Activated gamma-delta T cell (primary cell): ENCODE measurements around the gene TIMM44.
A peak's percentile ranks its signal among the peaks of the same experiment; 100 is the strongest.
"Not testable (repeated sequence)": the region's sequence is repeated elsewhere in the genome, so short reads cannot be mapped to it uniquely, and the experiment has no call there.

ENCODE experiments used
- DNase-seq: peaks from one replicate; lab custom pipeline; 2025; lab: John Stamatoyannopoulos, UW

The TIMM44 gene

DNA sequence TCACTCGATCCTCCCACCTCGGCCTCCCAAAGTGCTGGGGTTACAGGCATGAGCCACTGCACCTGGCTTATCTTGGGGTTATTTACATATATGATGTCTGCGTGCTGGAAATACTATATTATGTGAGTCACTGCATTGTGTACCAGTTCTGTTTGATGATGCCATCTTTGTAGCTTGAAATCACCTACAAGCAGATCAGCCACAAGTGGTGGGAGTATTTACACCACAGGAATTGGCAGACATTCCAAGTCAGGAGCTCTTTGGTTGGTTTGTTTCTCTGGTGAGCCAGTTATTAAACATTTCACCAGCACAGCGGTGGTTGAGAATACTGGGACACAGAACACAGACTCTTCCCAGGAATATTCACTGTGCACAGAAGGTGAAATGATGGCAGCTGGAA lies 4.5 kb upstream of the TIMM44 start:
- no peak for DNase-seq

- DNase-seq: no peak
Measured at GRCh38 chr19:7944177-7944761, 803 bp upstream of the TIMM44 start.

GRCh38 chr19:7942981-7943443 lies 454 bp downstream of the TIMM44 start:
- DNase-seq: no peak

DNA sequence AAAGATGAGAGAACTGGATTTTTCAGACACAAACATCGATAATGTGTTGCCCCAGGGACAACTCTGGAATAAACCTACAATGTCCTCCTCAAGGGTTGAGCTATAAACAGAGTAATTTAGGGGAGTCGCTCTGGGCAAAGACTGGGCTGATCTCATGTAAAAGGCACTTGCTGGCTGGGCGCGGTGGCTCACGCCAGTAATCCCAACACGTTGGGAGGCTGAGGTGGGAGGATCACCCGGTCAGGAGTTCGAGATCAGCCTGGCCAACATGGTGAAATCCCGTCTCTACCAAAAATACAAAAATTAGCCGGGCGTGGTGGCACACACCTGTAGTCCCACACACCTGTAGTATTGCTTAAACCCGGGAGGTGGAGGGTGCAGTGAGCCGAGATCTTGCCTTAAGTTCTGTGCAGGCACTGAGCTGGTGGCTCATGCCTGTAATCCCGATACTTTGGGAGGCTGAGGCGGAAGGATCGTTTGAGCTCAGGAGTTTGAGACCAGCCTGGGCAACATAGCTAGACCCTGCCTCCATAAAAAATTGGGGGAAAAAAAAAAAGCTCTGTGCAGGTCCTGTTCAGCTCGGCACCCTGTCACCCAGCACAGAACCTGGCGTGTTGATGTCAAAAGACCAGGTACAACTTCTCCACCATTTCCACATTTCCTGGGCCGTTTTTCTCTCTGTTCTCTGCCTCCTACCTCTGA lies 1.4 kb downstream of the TIMM44 start:
- no peak for DNase-seq

GRCh38 chr19:7940841-7941240 lies 2.6 kb downstream of the TIMM44 start:
- no peak for DNase-seq

GRCh38 chr19:7934766-7935165 lies 8.7 kb downstream of the TIMM44 start:
- DNase-seq: no peak

DNA sequence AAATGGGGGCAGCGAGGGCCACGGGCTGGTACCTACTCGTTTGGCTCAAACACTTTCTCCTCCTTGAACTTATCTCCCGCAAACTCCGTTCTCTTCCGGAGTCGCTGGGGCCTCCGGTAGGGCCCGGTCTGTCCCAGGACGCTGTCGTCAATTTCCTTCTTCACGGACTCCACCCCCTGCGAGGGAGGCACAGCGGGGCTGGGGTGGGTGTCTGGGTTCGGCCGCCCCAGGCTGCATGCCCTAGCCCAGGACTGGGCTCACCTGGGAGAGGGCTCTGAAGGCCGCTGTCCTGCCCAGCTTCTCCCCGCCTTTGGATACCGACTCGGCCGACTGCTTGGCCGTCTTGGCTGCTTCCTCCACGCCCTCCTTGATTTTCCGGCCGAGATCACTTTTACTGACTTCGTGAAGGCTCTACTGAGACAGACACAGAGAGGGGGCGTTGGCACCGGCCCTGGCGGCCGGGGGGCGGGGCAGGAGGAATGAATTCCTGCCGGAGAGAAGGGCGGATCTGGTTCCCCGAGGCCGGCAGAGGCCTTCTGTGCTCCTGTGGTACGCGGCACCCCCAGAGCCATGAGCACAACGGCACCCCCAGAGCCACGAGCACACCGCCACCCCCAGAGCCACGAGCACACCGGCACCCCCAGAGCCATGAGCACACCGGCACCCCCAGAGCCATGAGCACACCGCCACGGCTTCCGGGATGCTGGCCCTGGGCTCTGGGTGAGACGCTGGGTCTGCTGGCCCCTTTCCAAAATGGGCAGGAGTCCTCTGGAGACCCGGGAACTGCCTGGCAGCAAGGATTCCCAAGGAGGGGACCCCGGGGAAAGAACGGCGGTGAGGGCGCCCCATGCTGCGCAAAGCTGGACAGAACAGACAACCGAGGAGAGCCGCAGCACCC lies 9.4 kb downstream of the TIMM44 start:
- DNase-seq: no peak

DNA sequence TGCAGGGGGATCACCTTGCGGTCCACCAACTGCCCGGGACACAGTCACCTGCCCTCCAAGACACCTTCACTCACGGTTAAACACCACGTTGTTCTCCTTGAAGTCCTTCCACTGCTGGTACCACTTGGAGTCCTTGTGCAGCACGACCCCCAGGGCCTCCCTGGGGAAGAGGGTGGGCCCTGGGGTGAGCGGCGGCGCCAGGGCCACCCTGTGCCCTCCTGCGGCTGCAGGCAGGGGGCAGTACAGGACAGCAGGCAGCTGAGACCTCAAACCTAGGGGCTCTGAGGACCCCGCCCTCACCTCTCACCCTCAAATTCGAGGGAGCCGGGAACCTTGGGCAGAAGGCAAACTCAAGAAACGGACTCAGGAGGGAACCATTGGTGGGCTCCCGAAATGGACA lies 10.1 kb downstream of the TIMM44 start:
- no peak for DNase-seq

GRCh38 chr19:7932930-7933300 lies 10.6 kb downstream of the TIMM44 start:
- DNase-seq: no peak

DNA sequence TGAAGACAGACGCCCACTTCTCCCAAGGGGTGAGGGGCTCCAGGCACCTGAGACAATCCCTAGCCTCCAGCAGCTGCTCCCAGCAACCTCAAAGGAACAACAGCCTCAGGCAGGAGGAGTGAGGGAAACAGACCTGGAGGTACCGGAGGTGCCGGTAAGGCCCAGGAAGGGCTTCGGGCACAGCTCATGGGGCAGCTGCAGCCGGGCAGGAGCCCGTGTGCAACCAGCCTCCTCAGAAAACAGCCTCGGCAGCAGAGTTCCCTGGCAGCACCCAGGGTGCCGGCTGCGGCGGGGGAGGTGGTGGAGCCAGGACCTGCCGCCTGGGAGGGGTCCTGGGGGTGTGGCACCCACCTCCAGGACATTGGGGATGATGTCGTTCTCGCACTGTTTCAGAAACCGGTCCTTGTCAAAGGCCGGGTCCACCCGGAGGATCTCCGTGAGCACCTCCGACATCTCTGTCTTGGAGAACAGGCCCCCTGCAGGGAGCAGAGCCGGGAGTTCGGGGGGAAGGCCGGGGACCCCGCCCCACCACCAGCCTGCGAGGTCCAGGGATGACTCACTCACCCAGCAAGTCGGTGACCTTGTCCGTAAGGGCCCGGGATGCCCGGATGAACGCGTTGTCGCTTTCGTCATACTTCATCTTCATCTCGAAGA lies 11.1 kb downstream of the TIMM44 start:
- DNase-seq: no peak

- DNase-seq: no peak
Measured at GRCh38 chr19:7931221-7932061, 12.0 kb downstream of the TIMM44 start.

DNA sequence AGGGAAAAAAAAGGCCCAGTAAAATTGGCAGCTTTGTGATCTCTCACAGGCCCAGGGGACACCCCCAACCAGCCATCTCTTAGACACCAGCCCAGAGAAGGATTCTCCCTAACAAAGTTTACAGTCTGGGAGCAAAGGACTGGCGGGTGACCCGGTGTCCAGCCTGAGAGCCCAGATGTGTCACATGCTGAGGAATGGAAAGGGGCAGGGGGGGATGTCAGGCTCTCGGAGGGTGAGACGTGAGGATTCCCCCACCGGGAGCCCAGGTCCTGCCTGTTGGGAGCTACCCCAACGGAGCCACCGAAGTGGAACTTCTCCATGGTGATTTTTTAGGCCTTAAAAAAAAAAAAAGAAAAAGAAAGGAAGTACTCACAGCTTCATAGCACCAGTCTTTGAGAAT lies 12.7 kb downstream of the TIMM44 start:
- DNase-seq: no peak

- DNase-seq: not testable (repeated sequence)
Measured at GRCh38 chr19:7930030-7930429, 13.4 kb downstream of the TIMM44 start.

GRCh38 chr19:7928741-7929701 lies 14.4 kb downstream of the TIMM44 start:
- DNase-seq: peak; percentile 61

GRCh38 chr19:7928334-7928706 lies 15.1 kb downstream of the TIMM44 start:
- DNase-seq: no peak

DNA sequence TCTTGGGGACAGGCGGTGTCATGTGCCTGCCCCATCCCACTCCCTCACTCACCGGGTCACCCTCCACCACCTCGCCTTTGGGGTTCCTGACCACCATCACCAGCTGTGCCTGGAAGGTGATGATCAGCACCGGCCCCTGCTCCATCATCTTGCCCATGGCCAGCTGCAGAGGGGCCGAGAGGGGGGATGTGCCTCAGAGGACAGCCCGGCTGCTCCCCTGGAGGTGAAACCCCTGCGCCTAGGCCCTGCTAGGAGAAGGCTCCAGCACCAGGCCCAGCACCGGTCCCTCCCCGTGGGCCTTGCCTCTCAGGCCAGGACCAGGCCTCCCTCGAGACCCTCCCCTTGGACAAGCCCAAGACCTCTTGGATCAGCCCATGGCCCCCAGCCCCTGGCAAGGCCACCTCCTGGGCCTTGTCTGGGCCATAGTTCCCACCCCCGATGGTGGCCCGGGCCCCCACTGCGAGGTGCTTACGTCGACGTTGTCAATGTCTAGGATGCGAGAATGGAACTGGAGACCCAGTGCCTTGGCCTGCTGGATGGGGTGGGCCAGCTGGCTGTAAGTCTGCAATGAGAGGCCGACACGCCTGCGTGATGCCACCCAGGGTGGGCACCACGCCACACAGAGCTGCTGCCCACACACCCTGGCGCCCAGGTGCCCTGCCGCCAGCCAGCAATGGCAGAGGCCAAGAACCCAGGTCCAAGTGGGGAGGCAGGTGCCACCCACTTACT lies 15.7 kb downstream of the TIMM44 start:
- no peak for DNase-seq

- no peak for DNase-seq
Measured at GRCh38 chr19:7926727-7927604, 16.5 kb downstream of the TIMM44 start.

GRCh38 chr19:7926021-7926726 lies 17.3 kb downstream of the TIMM44 start, which contains the start of gene CTXN1:
Gene CTXN1 (minus strand): TSS chr19:7926135. CDS start chr19:7925538, 597 bp downstream.
- peak; percentile 66 for DNase-seq
